Liver (tissue), 9 donors: Measurements from ENCODE around the gene LGALSL. TPM values are rescaled to one million over a fixed set of nuclear protein-coding genes. Genes with fewer than 3 reads are reported as not detected.

ENCODE experiments used
- DNase-seq: peaks from one replicate; pipeline ENCODE4 v3.0.0-alpha.2; 2017; ENCODE audit warnings: low spot score
- H3K27ac ChIP-seq, 2 donors: one replicate each; pipeline ENCODE4 v1.7.0; 2013; ENCODE audit warnings: inconsistent platforms in 2 of 2, low read length in 2 of 2, control low read depth in 1 of 2, low read depth in 1 of 2, mild to moderate bottlenecking in 1 of 2
- H3K27me3 ChIP-seq, 4 donors: one replicate each; pipeline versions ENCODE4 v1.6.1 to v1.7.0; 2013; ENCODE audit warnings: low read length in 3 of 4, inconsistent platforms in 1 of 4, mild to moderate bottlenecking in 1 of 4, moderate library complexity in 1 of 4; ENCODE audit not compliant: control insufficient read depth in 4 of 4, insufficient read depth in 4 of 4
- H3K36me3 ChIP-seq, 4 donors: one replicate each; pipeline versions ENCODE4 v1.6.1 to v1.7.0; 2013; ENCODE audit warnings: low read length in 3 of 4, mild to moderate bottlenecking in 3 of 4, low read depth in 1 of 4, moderate library complexity in 1 of 4; ENCODE audit not compliant: control insufficient read depth in 4 of 4, insufficient read depth in 3 of 4
- H3K4me1 ChIP-seq, 4 donors: one replicate each; pipeline versions ENCODE4 v1.6.1 to v1.7.0; 2013; ENCODE audit warnings: low read length in 3 of 4, mild to moderate bottlenecking in 3 of 4, moderate library complexity in 1 of 4; ENCODE audit not compliant: control insufficient read depth in 4 of 4, insufficient read depth in 4 of 4
- H3K4me3 ChIP-seq, 3 donors: one replicate each; pipeline versions ENCODE4 v1.6.1 to v1.7.0; 2013; ENCODE audit warnings: low read length in 3 of 3, control low read depth in 1 of 3, low read depth in 1 of 3, mild to moderate bottlenecking in 1 of 3
- H3K9ac ChIP-seq, 2 donors: one replicate each; pipeline ENCODE4 v1.7.0; 2013; ENCODE audit warnings: low read length in 2 of 2, mild to moderate bottlenecking in 2 of 2, moderate library complexity in 2 of 2, control low read depth in 1 of 2, low read depth in 1 of 2
- H3K9me3 ChIP-seq, 4 donors: one replicate each; pipeline versions ENCODE4 v1.6.1 to v1.7.0; 2013; ENCODE audit warnings: low read length in 3 of 4; ENCODE audit not compliant: control insufficient read depth in 4 of 4
- EGR1 ChIP-seq, 2 donors: IDR thresholded peaks; 2 replicates each; pipeline ENCODE4 v1.6.1; 2016 to 2018; ENCODE audit warnings: antibody characterized with exemption in 2 of 2, low read depth in 2 of 2
- FOXA1 ChIP-seq: IDR thresholded peaks from 2 replicates; pipeline ENCODE4 v1.6.1; 2016; ENCODE audit warnings: antibody characterized with exemption
- FOXA2 ChIP-seq: IDR thresholded peaks from 2 replicates; pipeline ENCODE4 v1.6.1; 2016; ENCODE audit warnings: antibody characterized with exemption
- GABPA ChIP-seq, 2 donors: IDR thresholded peaks in 1 of 2; conservative IDR thresholded peaks in 1 of 2; 2 replicates each; pipeline ENCODE4 v1.6.1; 2016; ENCODE audit warnings: antibody characterized with exemption in 2 of 2, mild to moderate bottlenecking in 1 of 2, moderate library complexity in 1 of 2
- HNF4A ChIP-seq, 2 donors: conservative IDR thresholded peaks; 2 replicates each; pipeline ENCODE4 v1.6.1; 2016; ENCODE audit warnings: antibody characterized with exemption in 2 of 2, mild to moderate bottlenecking in 2 of 2
- HNF4G ChIP-seq: IDR thresholded peaks from 2 replicates; pipeline ENCODE4 v1.6.1; 2016; ENCODE audit warnings: antibody characterized with exemption
- JUND ChIP-seq, 2 donors: IDR thresholded peaks; 2 replicates each; pipeline ENCODE4 v1.6.1; 2016; ENCODE audit warnings: antibody characterized with exemption in 2 of 2
- NR2F2 ChIP-seq: IDR thresholded peaks from 2 replicates; pipeline ENCODE4 v1.6.1; 2016; ENCODE audit warnings: antibody characterized with exemption
- RAD21 ChIP-seq, 2 donors: IDR thresholded peaks; 2 replicates each; pipeline ENCODE4 v1.6.1; 2016; ENCODE audit warnings: antibody characterized with exemption in 2 of 2, mild to moderate bottlenecking in 2 of 2
- RXRA ChIP-seq, 2 donors: IDR thresholded peaks; 2 replicates each; pipeline ENCODE4 v1.6.1; 2017 to 2018; ENCODE audit warnings: antibody characterized with exemption in 2 of 2, mild to moderate bottlenecking in 1 of 2
- SP1 ChIP-seq: IDR thresholded peaks from 2 replicates; pipeline ENCODE4 v1.6.1; 2018; ENCODE audit warnings: antibody characterized with exemption, mild to moderate bottlenecking
- TAF1 ChIP-seq: conservative IDR thresholded peaks from 2 replicates; pipeline ENCODE4 v1.6.1; 2016; ENCODE audit warnings: antibody characterized with exemption, mild to moderate bottlenecking
- YY1 ChIP-seq: IDR thresholded peaks from 2 replicates; pipeline ENCODE4 v1.6.1; 2016; ENCODE audit warnings: antibody characterized with exemption, mild to moderate bottlenecking
- WGBS: extraction: QIAGEN DNeasy Blood & Tissue Kit; methylation state at CpG from one replicate; pipeline ENCODE4 v1.1.7; 2013; 5-methylcytosine and 5-hydroxymethylcytosine counted together
- polyA plus RNA-seq, 2 donors: library from polyadenylated mRNA; stranded (reverse) in 1 of 2; unstranded in 1 of 2; fragments of 200-250 nt in 1 of 2; fragments of >200 nt in 1 of 2; fragmentation: Nextera tagmentation in 1 of 2; extraction: Ambion mirVana in 1 of 2; gene quantifications; one replicate each; pipeline versions ENCODE4 v1.2.1 to v1.2.3, GENCODE V29; 2013 to 2015
- total RNA-seq, 2 donors: library from RNA; depleted of rRNA; stranded (reverse); fragments of >200 nt; gene quantifications; one replicate each; pipeline ENCODE4 v1.2.3, GENCODE V29; 2014
- TF ChIP-seq, protein P1 (sequence below): IDR thresholded peaks from 2 replicates; pipeline ENCODE4 v1.6.1; 2016; ENCODE audit warnings: antibody characterized with exemption
- TF ChIP-seq, protein P2 (sequence below): IDR thresholded peaks from 2 replicates; pipeline ENCODE4 v1.6.1; 2016; ENCODE audit warnings: antibody characterized with exemption
- TF ChIP-seq, protein P3 (sequence below): fragments of 150-350 bp; IDR thresholded peaks from 2 replicates; pipeline ENCODE4 v1.5.1; 2017; ENCODE audit warnings: improper control_type of control experiment, low read depth, low read length; ENCODE audit not compliant: missing input control
- TF ChIP-seq, protein P4 (sequence below): IDR thresholded peaks from 2 replicates; pipeline ENCODE4 v1.6.1; 2016; ENCODE audit warnings: antibody characterized with exemption, mild to moderate bottlenecking
- TF ChIP-seq, protein P5 (sequence below): IDR thresholded peaks from 2 replicates; pipeline ENCODE4 v1.6.1; 2016; ENCODE audit warnings: antibody characterized with exemption
- donor health status: healthy.
- donor health status: healthy.
- donor health status: healthy.
- donor health status: healthy.
- donor health status: healthy.

The LGALSL gene
- total RNA-seq (1 to 10 TPM; 4.4 to 8.7 TPM), polyA plus RNA-seq (1 to 10 TPM; 2.4 to 3.2 TPM)

DNA sequence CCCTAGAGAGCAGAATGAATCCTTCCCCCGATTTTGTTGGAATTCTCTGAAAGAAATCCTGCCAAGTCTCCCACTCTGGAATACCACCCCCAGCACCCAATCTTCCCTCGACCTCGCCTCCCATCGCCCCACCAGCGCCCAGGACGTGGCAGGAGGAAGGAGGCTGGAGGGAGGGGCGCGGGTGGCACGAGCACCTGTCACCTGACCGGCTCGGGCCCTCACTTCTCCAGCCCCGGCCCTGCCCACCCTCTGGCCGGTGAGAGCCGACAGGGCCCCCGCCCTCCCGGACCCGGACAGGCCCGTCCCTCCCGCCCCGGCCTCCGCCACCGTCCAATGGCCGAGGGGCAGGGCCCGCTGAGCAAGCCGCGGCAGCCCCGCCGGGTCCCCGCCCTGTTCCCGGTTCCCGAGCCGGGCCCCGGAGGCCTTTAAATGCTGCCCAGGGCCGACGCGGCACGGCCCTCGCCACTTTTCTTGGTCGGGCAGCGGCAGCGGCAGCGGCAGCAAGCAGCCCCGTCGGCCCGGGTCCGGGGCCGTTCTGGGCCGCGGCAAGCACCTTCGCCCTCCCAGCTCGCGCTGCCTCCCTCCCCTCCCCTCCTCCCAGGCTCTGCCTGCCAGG is at the start of gene LGALSL:
TSS of gene LGALSL (plus strand) at position 393 of the 616 bp plus-strand sequence. CDS start 384 bp downstream, outside the sequence.
- Histone ChIP-seq H3K9me3 (no peaks in the 10 kb centered on the region), H3K4me1 (peaks cover 3 to 20% (median 16%) of the 10 kb centered on the region in 4 donors), H3K4me3 (peak within 1 kb of the TSS; percentile 43 to 97 (median 66)), H3K36me3 (peaks cover 2 to 12% (median 7%) of the 10 kb centered on the region in 4 donors), H3K27ac (peak within 1 kb of the TSS; percentile 90 to 91), H3K27me3 (no peaks in the 10 kb centered on the region), H3K9ac (peak within 1 kb of the TSS; percentile 33 to 65)
- TF ChIP-seq, protein P1, sequence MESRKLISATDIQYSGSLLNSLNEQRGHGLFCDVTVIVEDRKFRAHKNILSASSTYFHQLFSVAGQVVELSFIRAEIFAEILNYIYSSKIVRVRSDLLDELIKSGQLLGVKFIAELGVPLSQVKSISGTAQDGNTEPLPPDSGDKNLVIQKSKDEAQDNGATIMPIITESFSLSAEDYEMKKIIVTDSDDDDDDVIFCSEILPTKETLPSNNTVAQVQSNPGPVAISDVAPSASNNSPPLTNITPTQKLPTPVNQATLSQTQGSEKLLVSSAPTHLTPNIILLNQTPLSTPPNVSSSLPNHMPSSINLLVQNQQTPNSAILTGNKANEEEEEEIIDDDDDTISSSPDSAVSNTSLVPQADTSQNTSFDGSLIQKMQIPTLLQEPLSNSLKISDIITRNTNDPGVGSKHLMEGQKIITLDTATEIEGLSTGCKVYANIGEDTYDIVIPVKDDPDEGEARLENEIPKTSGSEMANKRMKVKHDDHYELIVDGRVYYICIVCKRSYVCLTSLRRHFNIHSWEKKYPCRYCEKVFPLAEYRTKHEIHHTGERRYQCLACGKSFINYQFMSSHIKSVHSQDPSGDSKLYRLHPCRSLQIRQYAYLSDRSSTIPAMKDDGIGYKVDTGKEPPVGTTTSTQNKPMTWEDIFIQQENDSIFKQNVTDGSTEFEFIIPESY, result no peak
- TF ChIP-seq SP1, result no peak
- TF ChIP-seq FOXA2, result no peak
- TF ChIP-seq, protein P2, sequence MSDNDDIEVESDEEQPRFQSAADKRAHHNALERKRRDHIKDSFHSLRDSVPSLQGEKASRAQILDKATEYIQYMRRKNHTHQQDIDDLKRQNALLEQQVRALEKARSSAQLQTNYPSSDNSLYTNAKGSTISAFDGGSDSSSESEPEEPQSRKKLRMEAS, result no peak
- TF ChIP-seq NR2F2, result no peak
- DNase-seq, result peak; percentile 69
- under 1% methylated on average over 52 of the region's 52 CpGs for whole genome bisulfite sequencing

DNA sequence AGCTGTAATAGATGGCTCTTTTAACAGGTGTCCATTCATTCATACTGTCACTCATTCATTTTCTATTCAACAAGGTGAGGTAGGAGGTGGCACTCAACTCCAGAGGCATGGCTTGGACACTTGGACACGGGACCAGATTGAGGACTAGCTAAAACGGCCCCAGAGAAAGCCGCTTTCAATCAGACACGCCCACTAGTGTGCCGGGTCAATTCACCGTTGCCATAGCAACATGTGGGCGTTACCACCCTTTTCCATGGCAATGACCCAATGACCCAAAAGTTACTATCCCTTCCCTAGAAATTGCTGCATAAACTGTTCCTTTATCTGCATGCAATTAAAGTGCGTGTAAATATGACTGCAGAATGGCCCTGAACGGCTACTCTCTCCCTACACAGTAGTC is 49.2 kb upstream of the LGALSL start:
- H3K36me3 ChIP-seq, result no peaks in the 10 kb centered on the region
- no peak overlapping the region for H3K9ac ChIP-seq
- peaks cover 24 to 39% (median 36%) of the 10 kb centered on the region in 4 donors for H3K4me1 ChIP-seq
- no peaks in the 10 kb centered on the region for H3K27me3 ChIP-seq
- H3K27ac ChIP-seq, result peak overlapping the region; percentile 74 to 76
- WGBS, result 7% methylated on average over 9 of the region's 9 CpGs
- DNase-seq, result peak; percentile 68
- H3K9me3 ChIP-seq, result no peaks in the 10 kb centered on the region
- no peak for TF ChIP-seq SP1
- TF ChIP-seq EGR1 (IDR thresholded peaks at IDR 0.05; ENCODE audit: low read depth in 2 of 2), result peak; percentile 45 to 56
- TF ChIP-seq FOXA2, result peak; percentile 51
- TF ChIP-seq NR2F2, result peak; percentile 13
- TF ChIP-seq HNF4G, result no peak
- TF ChIP-seq, protein P3, sequence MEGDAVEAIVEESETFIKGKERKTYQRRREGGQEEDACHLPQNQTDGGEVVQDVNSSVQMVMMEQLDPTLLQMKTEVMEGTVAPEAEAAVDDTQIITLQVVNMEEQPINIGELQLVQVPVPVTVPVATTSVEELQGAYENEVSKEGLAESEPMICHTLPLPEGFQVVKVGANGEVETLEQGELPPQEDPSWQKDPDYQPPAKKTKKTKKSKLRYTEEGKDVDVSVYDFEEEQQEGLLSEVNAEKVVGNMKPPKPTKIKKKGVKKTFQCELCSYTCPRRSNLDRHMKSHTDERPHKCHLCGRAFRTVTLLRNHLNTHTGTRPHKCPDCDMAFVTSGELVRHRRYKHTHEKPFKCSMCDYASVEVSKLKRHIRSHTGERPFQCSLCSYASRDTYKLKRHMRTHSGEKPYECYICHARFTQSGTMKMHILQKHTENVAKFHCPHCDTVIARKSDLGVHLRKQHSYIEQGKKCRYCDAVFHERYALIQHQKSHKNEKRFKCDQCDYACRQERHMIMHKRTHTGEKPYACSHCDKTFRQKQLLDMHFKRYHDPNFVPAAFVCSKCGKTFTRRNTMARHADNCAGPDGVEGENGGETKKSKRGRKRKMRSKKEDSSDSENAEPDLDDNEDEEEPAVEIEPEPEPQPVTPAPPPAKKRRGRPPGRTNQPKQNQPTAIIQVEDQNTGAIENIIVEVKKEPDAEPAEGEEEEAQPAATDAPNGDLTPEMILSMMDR, result no peak
- TF ChIP-seq, protein P2, result no peak
- no peak for TF ChIP-seq YY1
- TF ChIP-seq, protein P1, result no peak
- TF ChIP-seq, protein P4, sequence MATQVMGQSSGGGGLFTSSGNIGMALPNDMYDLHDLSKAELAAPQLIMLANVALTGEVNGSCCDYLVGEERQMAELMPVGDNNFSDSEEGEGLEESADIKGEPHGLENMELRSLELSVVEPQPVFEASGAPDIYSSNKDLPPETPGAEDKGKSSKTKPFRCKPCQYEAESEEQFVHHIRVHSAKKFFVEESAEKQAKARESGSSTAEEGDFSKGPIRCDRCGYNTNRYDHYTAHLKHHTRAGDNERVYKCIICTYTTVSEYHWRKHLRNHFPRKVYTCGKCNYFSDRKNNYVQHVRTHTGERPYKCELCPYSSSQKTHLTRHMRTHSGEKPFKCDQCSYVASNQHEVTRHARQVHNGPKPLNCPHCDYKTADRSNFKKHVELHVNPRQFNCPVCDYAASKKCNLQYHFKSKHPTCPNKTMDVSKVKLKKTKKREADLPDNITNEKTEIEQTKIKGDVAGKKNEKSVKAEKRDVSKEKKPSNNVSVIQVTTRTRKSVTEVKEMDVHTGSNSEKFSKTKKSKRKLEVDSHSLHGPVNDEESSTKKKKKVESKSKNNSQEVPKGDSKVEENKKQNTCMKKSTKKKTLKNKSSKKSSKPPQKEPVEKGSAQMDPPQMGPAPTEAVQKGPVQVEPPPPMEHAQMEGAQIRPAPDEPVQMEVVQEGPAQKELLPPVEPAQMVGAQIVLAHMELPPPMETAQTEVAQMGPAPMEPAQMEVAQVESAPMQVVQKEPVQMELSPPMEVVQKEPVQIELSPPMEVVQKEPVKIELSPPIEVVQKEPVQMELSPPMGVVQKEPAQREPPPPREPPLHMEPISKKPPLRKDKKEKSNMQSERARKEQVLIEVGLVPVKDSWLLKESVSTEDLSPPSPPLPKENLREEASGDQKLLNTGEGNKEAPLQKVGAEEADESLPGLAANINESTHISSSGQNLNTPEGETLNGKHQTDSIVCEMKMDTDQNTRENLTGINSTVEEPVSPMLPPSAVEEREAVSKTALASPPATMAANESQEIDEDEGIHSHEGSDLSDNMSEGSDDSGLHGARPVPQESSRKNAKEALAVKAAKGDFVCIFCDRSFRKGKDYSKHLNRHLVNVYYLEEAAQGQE, result no peak
- peak; percentile 38 to 65 for TF ChIP-seq RXRA (IDR thresholded peaks at IDR 0.05)
- TF ChIP-seq GABPA (IDR thresholded peaks at IDR 0.05 in 1 of 2, conservative IDR thresholded peaks at IDR 0.05 in 1 of 2), result no peak
- no peak for TF ChIP-seq FOXA1
- TF ChIP-seq RAD21 (IDR thresholded peaks at IDR 0.05), result no peak
- TF ChIP-seq HNF4A (conservative IDR thresholded peaks at IDR 0.05), result peak in 1 of 2 donors; percentile 15
- TF ChIP-seq, protein P5, sequence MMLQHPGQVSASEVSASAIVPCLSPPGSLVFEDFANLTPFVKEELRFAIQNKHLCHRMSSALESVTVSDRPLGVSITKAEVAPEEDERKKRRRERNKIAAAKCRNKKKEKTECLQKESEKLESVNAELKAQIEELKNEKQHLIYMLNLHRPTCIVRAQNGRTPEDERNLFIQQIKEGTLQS, result peak; percentile 9
- TF ChIP-seq JUND (IDR thresholded peaks at IDR 0.05), result peak in 1 of 2 donors; percentile 12
- no peak for TF ChIP-seq TAF1
- peak overlapping the region in 1 of 3 donors; percentile 2 for H3K4me3 ChIP-seq
